Endothelial cell of umbilical vein (primary cell): ENCODE measurements around the gene ZNF620. TPM values are rescaled to one million over a fixed set of nuclear protein-coding genes. Genes with fewer than 3 reads are reported as not detected.

Experiments
- BruUV-seq: library from RNA; stranded (reverse); fragments of 400-500 nt; replicated peaks from 2 replicates; lab custom pipeline; 2021; lab: Mats Ljungman, UMichigan
- CTCF ChIA-PET: fragments of 300-600, 350-600 bp; sonication (Branson Sonifier 250); formaldehyde crosslinking; loops from one replicate; lab custom pipeline; 2021; ENCODE audit warnings: antibody characterized with exemption, inconsistent platforms; lab: Charles Lee
- POLR2A ChIA-PET: fragments of 300-600, 350-600 bp; sonication (Branson Sonifier 250); formaldehyde crosslinking; loops from one replicate; lab custom pipeline; 2021; ENCODE audit warnings: antibody characterized with exemption, inconsistent platforms; lab: Charles Lee
- DNase-seq: peaks from one replicate; pipeline ENCODE4 v3.0.0-alpha.2; 2011; ENCODE audit warnings: low read depth, low spot score
- FAIRE-seq: peaks from 2 replicates; lab custom pipeline; 2011; peaks lifted over from hg19 to GRCh38; lab: Jason Lieb, UNC
- H2AFZ ChIP-seq: 2 replicates; pipeline ENCODE4 v1.6.0; 2012; ENCODE audit warnings: low read depth, low read length, control low read depth, inconsistent platforms
- H3K27ac ChIP-seq: 2 replicates; pipeline ENCODE4 v1.5.1; 2011; ENCODE audit warnings: low read depth, mild to moderate bottlenecking, control low read depth, low read length, moderate library complexity; ENCODE audit not compliant: insufficient read depth
- H3K27me3 ChIP-seq, 2 experiments: 2 replicates each; pipeline versions ENCODE4 v1.6.0 to v1.6.1; 2011; ENCODE audit warnings: low read length in 2 of 2, mixed read lengths in 1 of 2; ENCODE audit not compliant: control insufficient read depth in 2 of 2, insufficient read depth in 2 of 2
- H3K36me3 ChIP-seq, 2 experiments: 2 replicates in 1 of 2; 3 replicates in 1 of 2; pipeline ENCODE4 v1.5.1; 2011; ENCODE audit warnings: low read length in 2 of 2, mild to moderate bottlenecking in 1 of 2, moderate library complexity in 1 of 2; ENCODE audit not compliant: control insufficient read depth in 2 of 2, insufficient read depth in 2 of 2; ENCODE audit errors: extremely low read depth in 1 of 2
- H3K4me1 ChIP-seq: 3 replicates; pipeline ENCODE4 v1.5.1; 2011; ENCODE audit warnings: mild to moderate bottlenecking, low read length; ENCODE audit not compliant: control insufficient read depth, insufficient read depth; ENCODE audit errors: extremely low read depth
- H3K4me2 ChIP-seq: 2 replicates; pipeline ENCODE4 v1.6.1; 2011; ENCODE audit warnings: low read length, control low read depth, mixed read lengths; ENCODE audit not compliant: insufficient read depth
- H3K4me3 ChIP-seq, 3 experiments: fragments of 200-600 bp in 1 of 3; sonication (generic), shearing (Covaris generic) in 1 of 3; replicated peaks in 1 of 3; 2 replicates each; pipeline ENCODE4 v1.5.1; 2011 to 2016; ENCODE audit warnings: control low read depth in 3 of 3, low read length in 3 of 3, mild to moderate bottlenecking in 2 of 3, inconsistent platforms in 1 of 3, low read depth in 1 of 3, moderate library complexity in 1 of 3; ENCODE audit not compliant: insufficient read depth in 1 of 3
- H3K79me2 ChIP-seq: 2 replicates; pipeline ENCODE4 v1.6.0; 2012; ENCODE audit warnings: low read length, inconsistent platforms; ENCODE audit not compliant: control insufficient read depth, insufficient read depth
- H3K9ac ChIP-seq: replicated peaks from 2 replicates; pipeline ENCODE3; 2011; ENCODE audit warnings: low read length, control low read depth; ENCODE audit not compliant: insufficient read depth; ENCODE audit errors: extremely low read depth
- H3K9me1 ChIP-seq: replicated peaks from 3 replicates; pipeline ENCODE4 v1.6.0; 2011; ENCODE audit warnings: mild to moderate bottlenecking, low read length; ENCODE audit not compliant: control insufficient read depth, insufficient read depth; ENCODE audit errors: extremely low read depth
- H3K9me3 ChIP-seq: replicated peaks from 2 replicates; pipeline ENCODE4 v1.5.1; 2012; ENCODE audit warnings: low read length, inconsistent platforms; ENCODE audit not compliant: control insufficient read depth, insufficient read depth
- H4K20me1 ChIP-seq: replicated peaks from 2 replicates; pipeline ENCODE3; 2011; ENCODE audit warnings: mild to moderate bottlenecking, low read length; ENCODE audit not compliant: control insufficient read depth, insufficient read depth; ENCODE audit errors: extremely low read depth
- CTCF ChIP-seq, 2 donors: IDR thresholded peaks; 1 replicate in 1 of 2; 2 replicates in 1 of 2; pipeline ENCODE4 v1.5.1; 2011; ENCODE audit warnings: low read length in 2 of 2, mild to moderate bottlenecking in 2 of 2, moderate library complexity in 2 of 2, control low read depth in 1 of 2, inconsistent platforms in 1 of 2, low read depth in 1 of 2; ENCODE audit not compliant: insufficient read depth in 1 of 2; ENCODE audit errors: extremely low read depth in 1 of 2
- EZH2 ChIP-seq: IDR thresholded peaks from 2 replicates; pipeline ENCODE4 v1.6.1; 2012; ENCODE audit warnings: borderline replicate concordance, low read depth, mild to moderate bottlenecking, moderate library complexity, low read length, inconsistent platforms; ENCODE audit not compliant: severe bottlenecking
- FOS ChIP-seq: IDR thresholded peaks from 2 replicates; pipeline ENCODE4 v1.6.1; 2011; ENCODE audit warnings: mild to moderate bottlenecking, low read length, moderate library complexity, borderline replicate concordance; ENCODE audit not compliant: insufficient read depth
- GATA2 ChIP-seq: IDR thresholded peaks from 2 replicates; pipeline ENCODE4 v1.7.0; 2011; ENCODE audit warnings: low read depth, mild to moderate bottlenecking, moderate library complexity, mixed read lengths, low read length; ENCODE audit not compliant: insufficient read length, insufficient read depth
- JUN ChIP-seq: IDR thresholded peaks from 2 replicates; pipeline ENCODE4 v1.6.1; 2011; ENCODE audit warnings: borderline replicate concordance, low read depth; ENCODE audit not compliant: insufficient read length, insufficient read depth
- MAX ChIP-seq: IDR thresholded peaks from 2 replicates; pipeline ENCODE4 v1.6.1; 2011; ENCODE audit not compliant: insufficient read depth, insufficient read length
- MYC ChIP-seq: IDR thresholded peaks from one replicate; pipeline ENCODE4 v1.6.1; 2011; ENCODE audit warnings: mild to moderate bottlenecking, low read depth, low read length
- POLR2A ChIP-seq: IDR thresholded peaks from 2 replicates; pipeline ENCODE4 v1.6.1; 2012; ENCODE audit warnings: low read depth, mild to moderate bottlenecking, control low read depth, low read length
- POLR2AphosphoS5 ChIP-seq: IDR thresholded peaks from 2 replicates; pipeline ENCODE4 v1.6.1; 2012; ENCODE audit warnings: low read depth, mild to moderate bottlenecking, control low read depth, low read length, moderate library complexity; ENCODE audit not compliant: insufficient read depth
- dilution Hi-C: fragments of 300-500 bp; cut with MboI; formaldehyde crosslinking; loops from one replicate; pipeline ENCODE4 v1.15.0; 2019; ENCODE audit warnings: low sequenced_read_pairs; ENCODE audit not compliant: extremely low pct_ligation_motif_present
- intact Hi-C: fragments of 100-400 bp; cut with micrococcal nuclease; formaldehyde crosslinking; loops from one replicate; pipeline ENCODE4 v1.10.0; 2022
- polyA plus RNA-seq, 4 experiments: library from polyadenylated mRNA; depleted of rRNA in 3 of 4; stranded (reverse) in 3 of 4; unstranded in 1 of 4; fragments of >200 nt; gene quantifications; 2 replicates each; pipeline versions ENCODE4 v1.2.1 to v1.2.3, GENCODE V29; 2011 to 2012; ENCODE audit warnings: missing spikeins in 1 of 4
- total RNA-seq: library from RNA; stranded (reverse); gene quantifications from 2 replicates; pipeline ENCODE4 v1.2.3, GENCODE V29; 2021

Gene ZNF620
- total and polyA plus RNA-seq, 2 donors (not counting 3 experiments of a cell fraction or from before 2014, with no cell fraction given) = 1.9 to 4.0 TPM

- Histone ChIP-seq H3K79me2 (no peaks in the 10 kb centered on the region), H3K9me1 (no peaks in the 10 kb centered on the region), H3K4me3 (no peak overlapping the region), H3K27ac (no peak overlapping the region), H4K20me1 (no peaks in the 10 kb centered on the region), H3K4me2 (no peak overlapping the region), H3K27me3 (no peaks in the 10 kb centered on the region), H2AFZ (no peak overlapping the region), H3K4me1 (peaks cover 10% of the 10 kb centered on the region), H3K9me3 (no peaks in the 10 kb centered on the region), H3K9ac (no peak overlapping the region), H3K36me3 (no peaks in the 10 kb centered on the region)
- ChIA-PET POLR2A (no interaction called here), CTCF (interaction anchor here (1.2 kb wide), 2 partner anchors 8 to 29 kb away, joined by 3 read pairs; no protein-coding TSS in a partner anchor)
- dilution Hi-C loops (no loop called here), intact Hi-C loops (loop anchor here (10.0 kb wide), 1 partner anchor 965 kb away; no protein-coding TSS in a partner anchor)
- FAIRE-seq = no peak
- DNase-seq = no peak
- BruUV-seq = no TSS peak
- TF ChIP-seq EZH2 (no peak), FOS (no peak), GATA2 (no peak), POLR2A (no peak), JUN (no peak), MAX (no peak), POLR2AphosphoS5 (no peak), CTCF (IDR thresholded peaks at IDR 0.05; ENCODE audit: extremely low read depth in 1 of 2, insufficient read depth in 1 of 2, low read depth in 1 of 2, low read length in 2 of 2) (no peak), MYC (no peak)
These were observed 5.9 kb upstream of the ZNF620 start for GRCh38 chr3:40499952-40500351.
